ENCODE results near the gene PARD3.

The PARD3 gene

DNA sequence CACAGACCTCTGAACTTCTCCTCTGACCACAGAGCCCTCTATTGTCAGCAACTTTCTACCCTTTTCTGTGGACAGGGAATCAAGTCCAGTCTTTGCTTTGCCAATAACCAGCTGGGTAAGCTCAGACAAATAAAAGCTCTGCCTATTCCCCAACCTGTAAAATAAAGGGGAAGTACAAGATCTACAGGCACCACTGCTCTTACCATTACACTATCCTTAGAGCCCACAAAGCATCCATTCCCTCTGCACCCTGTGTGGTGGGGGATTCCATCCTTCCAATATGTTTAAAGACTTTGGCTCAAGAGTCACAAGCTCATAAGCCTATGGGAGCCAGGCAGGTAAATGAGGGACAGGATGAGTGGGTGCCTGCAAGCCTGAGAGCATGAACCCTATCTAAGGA, 88.2 kb downstream of the PARD3 start:
- H3K36me3 ChIP-seq (ENCODE audit: control insufficient read depth, insufficient read depth, low read length): no peaks in the 10 kb centered on the region
- H3K4me2 ChIP-seq (ENCODE audit: low read length): no peak overlapping the region
- no peak overlapping the region for H2AFZ ChIP-seq
- H3K9ac ChIP-seq: no peak overlapping the region
- H3K27ac ChIP-seq: no peak overlapping the region
- H3K4me3 ChIP-seq (ENCODE audit: low read depth, low read length): no peak overlapping the region
- TF ChIP-seq, protein P1, sequence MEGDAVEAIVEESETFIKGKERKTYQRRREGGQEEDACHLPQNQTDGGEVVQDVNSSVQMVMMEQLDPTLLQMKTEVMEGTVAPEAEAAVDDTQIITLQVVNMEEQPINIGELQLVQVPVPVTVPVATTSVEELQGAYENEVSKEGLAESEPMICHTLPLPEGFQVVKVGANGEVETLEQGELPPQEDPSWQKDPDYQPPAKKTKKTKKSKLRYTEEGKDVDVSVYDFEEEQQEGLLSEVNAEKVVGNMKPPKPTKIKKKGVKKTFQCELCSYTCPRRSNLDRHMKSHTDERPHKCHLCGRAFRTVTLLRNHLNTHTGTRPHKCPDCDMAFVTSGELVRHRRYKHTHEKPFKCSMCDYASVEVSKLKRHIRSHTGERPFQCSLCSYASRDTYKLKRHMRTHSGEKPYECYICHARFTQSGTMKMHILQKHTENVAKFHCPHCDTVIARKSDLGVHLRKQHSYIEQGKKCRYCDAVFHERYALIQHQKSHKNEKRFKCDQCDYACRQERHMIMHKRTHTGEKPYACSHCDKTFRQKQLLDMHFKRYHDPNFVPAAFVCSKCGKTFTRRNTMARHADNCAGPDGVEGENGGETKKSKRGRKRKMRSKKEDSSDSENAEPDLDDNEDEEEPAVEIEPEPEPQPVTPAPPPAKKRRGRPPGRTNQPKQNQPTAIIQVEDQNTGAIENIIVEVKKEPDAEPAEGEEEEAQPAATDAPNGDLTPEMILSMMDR (IDR thresholded peaks at IDR 0.05): no peak
- H3K27me3 ChIP-seq (ENCODE audit: control insufficient read depth, insufficient read depth, low read length): no peaks in the 10 kb centered on the region
- no peaks in the 10 kb centered on the region for H3K4me1 ChIP-seq
- H3K79me2 ChIP-seq: peaks cover 14% of the 10 kb centered on the region
- no peaks in the 10 kb centered on the region for H3K9me3 ChIP-seq (ENCODE audit: control insufficient read depth, low read length)

DNA sequence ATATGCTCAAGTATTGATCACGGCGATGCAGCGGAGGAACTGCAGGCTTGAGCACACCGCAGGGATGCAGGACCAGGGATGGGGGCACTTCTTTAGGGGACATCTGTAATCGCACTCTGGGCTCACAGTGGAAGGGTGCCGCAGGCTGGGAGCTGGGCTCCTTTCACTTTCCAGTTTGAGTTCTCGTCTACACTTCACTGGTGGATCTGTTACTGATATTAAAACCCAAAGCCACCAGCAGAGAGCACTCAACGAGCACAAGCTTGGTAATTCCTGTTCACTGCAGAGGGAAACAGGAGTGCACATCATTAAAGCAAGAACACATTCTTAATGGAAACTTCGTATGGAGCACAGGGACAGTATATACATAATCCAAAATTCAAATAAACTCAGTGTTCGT, 91.3 kb downstream of the PARD3 start:
- no peak overlapping the region for H3K27ac ChIP-seq
- H3K4me1 ChIP-seq: no peaks in the 10 kb centered on the region
- no peaks in the 10 kb centered on the region for H3K36me3 ChIP-seq (ENCODE audit: control insufficient read depth, insufficient read depth, low read length)
- TF ChIP-seq, protein P1 (IDR thresholded peaks at IDR 0.05): peak; percentile 32
- no peak overlapping the region for H2AFZ ChIP-seq
- no peak overlapping the region for H3K4me2 ChIP-seq (ENCODE audit: low read length)
- H3K27me3 ChIP-seq (ENCODE audit: control insufficient read depth, insufficient read depth, low read length): no peaks in the 10 kb centered on the region
- H3K9me3 ChIP-seq (ENCODE audit: control insufficient read depth, low read length): no peaks in the 10 kb centered on the region
- H3K79me2 ChIP-seq: peaks cover 21% of the 10 kb centered on the region
- no peak overlapping the region for H3K4me3 ChIP-seq (ENCODE audit: low read depth, low read length)
- H3K9ac ChIP-seq: no peak overlapping the region

- Histone ChIP-seq H3K36me3 (ENCODE audit: control insufficient read depth, insufficient read depth, low read length) (no peaks in the 10 kb centered on the region), H3K4me3 (ENCODE audit: low read depth, low read length) (no peak overlapping the region), H2AFZ (no peak overlapping the region), H3K27ac (no peak overlapping the region), H3K79me2 (peaks cover 31% of the 10 kb centered on the region), H3K4me1 (no peaks in the 10 kb centered on the region), H3K4me2 (ENCODE audit: low read length) (no peak overlapping the region), H3K9me3 (ENCODE audit: control insufficient read depth, low read length) (no peaks in the 10 kb centered on the region), H3K27me3 (ENCODE audit: control insufficient read depth, insufficient read depth, low read length) (no peaks in the 10 kb centered on the region), H3K9ac (no peak overlapping the region)
- TF ChIP-seq, protein P1 (IDR thresholded peaks at IDR 0.05): no peak
These were observed 92.7 kb downstream of the PARD3 start for GRCh38 chr10:34722404-34722803.

DNA sequence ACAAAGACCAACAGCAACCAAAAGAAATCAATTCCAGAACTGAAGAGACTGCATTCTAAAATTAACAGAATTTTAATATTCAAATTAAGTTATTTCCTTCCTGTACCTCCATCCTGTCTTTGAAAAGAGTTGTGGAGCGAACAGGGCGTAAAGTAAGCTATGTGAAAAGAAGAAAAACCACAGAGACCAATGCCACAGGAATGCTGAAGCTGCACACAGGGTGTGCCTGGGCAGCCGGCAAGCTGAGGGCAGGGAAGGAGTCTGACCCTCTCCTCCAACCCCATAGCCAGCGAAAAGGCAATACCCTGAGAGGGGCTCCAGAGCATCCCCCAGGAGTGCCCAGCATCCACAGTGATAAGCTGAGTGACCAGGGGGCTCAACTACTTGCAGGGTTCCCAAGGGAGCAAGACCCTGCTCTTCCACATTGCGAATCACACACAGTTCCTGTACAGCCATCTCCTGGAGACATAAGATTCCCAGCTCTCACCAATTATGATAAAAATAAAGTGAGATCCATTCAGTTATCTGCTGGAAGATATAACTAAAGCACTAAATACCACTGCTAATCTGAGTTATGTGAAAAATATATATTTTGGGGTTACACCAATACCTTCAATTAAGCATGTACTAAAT, 93.8 kb downstream of the PARD3 start:
- Histone ChIP-seq H3K4me2 (ENCODE audit: low read length) (no peak overlapping the region), H3K27ac (no peak overlapping the region), H3K79me2 (peaks cover 29% of the 10 kb centered on the region), H3K4me1 (no peaks in the 10 kb centered on the region), H2AFZ (no peak overlapping the region), H3K27me3 (ENCODE audit: control insufficient read depth, insufficient read depth, low read length) (no peaks in the 10 kb centered on the region), H3K4me3 (ENCODE audit: low read depth, low read length) (no peak overlapping the region), H3K9ac (no peak overlapping the region), H3K9me3 (ENCODE audit: control insufficient read depth, low read length) (no peaks in the 10 kb centered on the region), H3K36me3 (ENCODE audit: control insufficient read depth, insufficient read depth, low read length) (no peaks in the 10 kb centered on the region)
- TF ChIP-seq, protein P1 (IDR thresholded peaks at IDR 0.05): no peak

- Histone ChIP-seq H3K9ac (no peak overlapping the region), H3K79me2 (peaks cover 40% of the 10 kb centered on the region), H3K4me1 (no peaks in the 10 kb centered on the region), H3K27ac (no peak overlapping the region), H3K27me3 (ENCODE audit: control insufficient read depth, insufficient read depth, low read length) (no peaks in the 10 kb centered on the region), H3K4me3 (ENCODE audit: low read depth, low read length) (no peak overlapping the region), H3K9me3 (ENCODE audit: control insufficient read depth, low read length) (no peaks in the 10 kb centered on the region), H3K4me2 (ENCODE audit: low read length) (no peak overlapping the region), H2AFZ (no peak overlapping the region), H3K36me3 (ENCODE audit: control insufficient read depth, insufficient read depth, low read length) (no peaks in the 10 kb centered on the region)
- TF ChIP-seq, protein P1 (IDR thresholded peaks at IDR 0.05): no peak
These were observed 95.3 kb downstream of the PARD3 start for GRCh38 chr10:34719746-34720145.

Measured in parathyroid adenoma (tissue), 2 donors.